DOHH2 (cell line): Measurements from ENCODE around the gene SHISA8.

ENCODE experiments used
- H3F3A ChIP-seq: fragments of 200-600 bp; sonication (generic), shearing (Covaris generic); 2 replicates; pipeline ENCODE4 v1.6.0; 2016; ENCODE audit warnings: antibody characterized with exemption, mild to moderate bottlenecking; ENCODE audit not compliant: control insufficient read depth, insufficient read depth
- H3K27ac ChIP-seq: fragments of 200-600 bp; sonication (generic); 2 replicates; pipeline ENCODE4 v1.5.1; 2014; ENCODE audit warnings: low read depth, mild to moderate bottlenecking, low read length, moderate library complexity
- H3K27me3 ChIP-seq: fragments of 200-600 bp; sonication (generic); 2 replicates; pipeline ENCODE4 v1.6.1; 2014; ENCODE audit warnings: mild to moderate bottlenecking, low read length, mixed read lengths; ENCODE audit not compliant: control insufficient read depth
- H3K36me3 ChIP-seq: fragments of 200-600 bp; sonication (generic); 2 replicates; pipeline ENCODE4 v1.6.1; 2014; ENCODE audit warnings: mild to moderate bottlenecking, low read length, moderate library complexity, mixed read lengths; ENCODE audit not compliant: control insufficient read depth
- H3K4me1 ChIP-seq: fragments of 200-600 bp; sonication (generic); 2 replicates; pipeline ENCODE4 v1.6.1; 2014; ENCODE audit warnings: mild to moderate bottlenecking, low read length, mixed read lengths; ENCODE audit not compliant: control insufficient read depth
- H3K4me2 ChIP-seq: fragments of 200-600 bp; sonication (generic); 2 replicates; pipeline ENCODE4 v1.6.0; 2014; ENCODE audit warnings: mild to moderate bottlenecking, low read length, moderate library complexity
- H3K4me3 ChIP-seq: fragments of 200-600 bp; sonication (generic); 2 replicates; pipeline ENCODE4 v1.5.1; 2014; ENCODE audit warnings: mild to moderate bottlenecking, low read length, mixed read lengths
- H3K79me2 ChIP-seq: fragments of 200-600 bp; sonication (generic); 2 replicates; pipeline ENCODE4 v1.6.1; 2014; ENCODE audit warnings: mild to moderate bottlenecking, low read length, mixed read lengths; ENCODE audit not compliant: control insufficient read depth
- H3K9me2 ChIP-seq: fragments of 200-600 bp; sonication (generic); replicated peaks from 2 replicates; pipeline ENCODE4 v1.6.1; 2014; ENCODE audit warnings: mild to moderate bottlenecking, low read length, mixed read lengths; ENCODE audit not compliant: control insufficient read depth
- H3K9me3 ChIP-seq: fragments of 200-600 bp; sonication (generic); 2 replicates; pipeline ENCODE4 v1.6.1; 2014; ENCODE audit warnings: antibody characterized with exemption, low read length, mixed read lengths; ENCODE audit not compliant: control insufficient read depth, insufficient read depth
- H4K20me1 ChIP-seq: fragments of 200-600 bp; sonication (generic); 2 replicates; pipeline ENCODE4 v1.6.0; 2014; ENCODE audit warnings: low read depth, mild to moderate bottlenecking, antibody characterized with exemption, low read length, moderate library complexity; ENCODE audit not compliant: control insufficient read depth, insufficient read depth
- EZH2phosphoT487 ChIP-seq: fragments of 200-600 bp; sonication (generic); IDR thresholded peaks from 2 replicates; pipeline ENCODE4 v1.6.1; 2017; ENCODE audit warnings: borderline replicate concordance, mild to moderate bottlenecking, antibody characterized with exemption, low read length, moderate library complexity, mixed read lengths
- TF ChIP-seq, protein P1 (sequence below): fragments of 200-600 bp; sonication (generic); IDR thresholded peaks from one replicate; pipeline ENCODE4 v1.5.1; 2014; ENCODE audit warnings: antibody characterized with exemption, mild to moderate bottlenecking, low read depth, low read length; ENCODE audit not compliant: poor library complexity, severe bottlenecking

SHISA8 gene

DNA sequence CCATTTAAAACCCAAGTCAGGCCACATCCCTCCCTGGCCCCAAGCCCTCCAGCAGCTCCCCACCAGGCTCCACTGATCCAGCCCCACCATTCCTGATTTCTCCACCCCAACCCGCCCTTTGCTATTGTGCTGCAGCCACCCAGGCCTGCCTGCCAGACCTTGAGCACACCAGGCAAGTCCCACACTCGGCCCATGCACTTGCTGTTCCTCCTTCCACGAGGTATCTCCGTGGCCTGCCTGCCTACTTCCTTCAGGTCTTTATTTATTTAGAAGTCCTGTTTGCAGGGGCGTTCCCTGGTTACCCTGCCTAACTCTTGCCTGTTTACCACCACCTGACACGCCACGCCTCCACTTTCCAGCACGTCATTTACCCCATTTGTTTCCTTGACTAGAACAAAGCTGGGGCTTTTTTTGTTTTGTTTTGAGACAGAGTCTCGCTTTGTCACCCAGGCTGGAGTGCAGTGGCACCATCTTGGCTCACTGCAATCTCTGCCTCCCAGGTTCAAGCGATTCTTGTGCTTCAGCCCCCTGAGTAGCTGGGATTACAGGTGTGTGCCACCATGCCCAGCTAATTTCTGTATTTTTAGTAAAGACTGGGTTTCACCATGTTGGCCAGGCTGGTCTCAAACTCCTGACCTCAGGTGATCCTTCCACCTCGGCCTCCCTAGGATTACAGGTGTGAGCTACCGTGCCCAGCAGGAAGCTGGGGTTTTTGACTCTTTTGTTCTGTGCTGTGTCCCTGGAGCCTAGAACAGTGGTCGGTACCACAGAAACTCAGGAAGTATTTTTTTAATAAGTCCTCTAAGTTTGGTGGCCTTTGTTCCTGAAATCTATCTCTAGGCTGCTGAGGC is 25.3 kb upstream of the SHISA8 start:
- peaks cover 80% of the 10 kb centered on the region for H3F3A ChIP-seq
- peak overlapping the region; percentile 70 for H3K4me3 ChIP-seq

GRCh38 chr22:41936894-41937169 is 22.0 kb upstream of the SHISA8 start:
- peaks cover 7% of the 10 kb centered on the region; the same call in 1 of the 2 replicates for H4K20me1 ChIP-seq
- peak overlapping the region; percentile 95 for H3K27ac ChIP-seq
- H3K4me3 ChIP-seq: peak overlapping the region; percentile 56
- peaks cover 61% of the 10 kb centered on the region for H3K79me2 ChIP-seq
- peaks cover 100% of the 10 kb centered on the region for H3K4me1 ChIP-seq
- peak overlapping the region; percentile 87 for H3K4me2 ChIP-seq
- H3F3A ChIP-seq: peaks cover 68% of the 10 kb centered on the region
- H3K27me3 ChIP-seq: no peaks in the 10 kb centered on the region
- no peaks in the 10 kb centered on the region for H3K9me2 ChIP-seq
- H3K9me3 ChIP-seq: no peaks in the 10 kb centered on the region
- TF ChIP-seq EZH2phosphoT487: no peak
- TF ChIP-seq, protein P1, sequence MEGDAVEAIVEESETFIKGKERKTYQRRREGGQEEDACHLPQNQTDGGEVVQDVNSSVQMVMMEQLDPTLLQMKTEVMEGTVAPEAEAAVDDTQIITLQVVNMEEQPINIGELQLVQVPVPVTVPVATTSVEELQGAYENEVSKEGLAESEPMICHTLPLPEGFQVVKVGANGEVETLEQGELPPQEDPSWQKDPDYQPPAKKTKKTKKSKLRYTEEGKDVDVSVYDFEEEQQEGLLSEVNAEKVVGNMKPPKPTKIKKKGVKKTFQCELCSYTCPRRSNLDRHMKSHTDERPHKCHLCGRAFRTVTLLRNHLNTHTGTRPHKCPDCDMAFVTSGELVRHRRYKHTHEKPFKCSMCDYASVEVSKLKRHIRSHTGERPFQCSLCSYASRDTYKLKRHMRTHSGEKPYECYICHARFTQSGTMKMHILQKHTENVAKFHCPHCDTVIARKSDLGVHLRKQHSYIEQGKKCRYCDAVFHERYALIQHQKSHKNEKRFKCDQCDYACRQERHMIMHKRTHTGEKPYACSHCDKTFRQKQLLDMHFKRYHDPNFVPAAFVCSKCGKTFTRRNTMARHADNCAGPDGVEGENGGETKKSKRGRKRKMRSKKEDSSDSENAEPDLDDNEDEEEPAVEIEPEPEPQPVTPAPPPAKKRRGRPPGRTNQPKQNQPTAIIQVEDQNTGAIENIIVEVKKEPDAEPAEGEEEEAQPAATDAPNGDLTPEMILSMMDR: no peak
- peaks cover 91% of the 10 kb centered on the region for H3K36me3 ChIP-seq

More for the DNA sequence above, 25.3 kb upstream of the SHISA8 start:
- peaks cover 95% of the 10 kb centered on the region for H3K4me1 ChIP-seq
- TF ChIP-seq, protein P1: no peak
- no peak for TF ChIP-seq EZH2phosphoT487
- no peaks in the 10 kb centered on the region for H3K9me2 ChIP-seq
- H3K27me3 ChIP-seq: no peaks in the 10 kb centered on the region
- peak overlapping the region; percentile 87 for H3K4me2 ChIP-seq
- no peaks in the 10 kb centered on the region for H3K9me3 ChIP-seq
- H4K20me1 ChIP-seq: peaks cover 11% of the 10 kb centered on the region
- peaks cover 65% of the 10 kb centered on the region for H3K79me2 ChIP-seq
- H3K36me3 ChIP-seq: peaks cover 87% of the 10 kb centered on the region
- peak overlapping the region; percentile 95 for H3K27ac ChIP-seq

DNA sequence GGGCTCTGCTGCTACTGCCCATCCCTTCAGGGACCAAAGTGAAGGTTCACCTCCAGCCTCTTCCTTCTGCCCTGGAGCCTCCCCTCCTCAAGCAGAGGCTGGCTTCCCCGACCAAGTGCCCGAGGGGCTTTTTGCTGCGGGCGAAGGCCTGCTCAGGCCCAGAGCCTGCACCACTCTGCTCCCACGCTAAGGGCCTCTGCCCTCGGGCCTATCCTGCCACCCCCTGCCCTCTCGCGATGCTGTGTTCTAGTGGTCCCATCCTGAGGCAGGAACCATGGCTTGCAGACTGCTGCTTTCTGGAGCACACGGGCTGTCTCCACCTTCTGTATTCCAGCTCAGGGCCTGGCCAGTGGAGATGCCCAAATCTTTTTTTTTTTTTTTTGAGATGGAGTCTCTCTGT is 20.6 kb upstream of the SHISA8 start:
- Histone ChIP-seq H3K4me3 (peak overlapping the region; percentile 52), H3K27me3 (no peaks in the 10 kb centered on the region), H3F3A (peaks cover 64% of the 10 kb centered on the region), H3K9me2 (no peaks in the 10 kb centered on the region), H4K20me1 (peaks cover under 1% of the 10 kb centered on the region; the same call in 1 of the 2 replicates), H3K9me3 (no peaks in the 10 kb centered on the region), H3K36me3 (peaks cover 78% of the 10 kb centered on the region), H3K27ac (peak overlapping the region; percentile 95), H3K79me2 (peaks cover 48% of the 10 kb centered on the region), H3K4me1 (peaks cover 100% of the 10 kb centered on the region), H3K4me2 (peak overlapping the region; percentile 87)
- no peak for TF ChIP-seq EZH2phosphoT487
- TF ChIP-seq, protein P1: no peak
